ENCODE data around the gene DLEC1.

DLEC1 gene

DNA sequence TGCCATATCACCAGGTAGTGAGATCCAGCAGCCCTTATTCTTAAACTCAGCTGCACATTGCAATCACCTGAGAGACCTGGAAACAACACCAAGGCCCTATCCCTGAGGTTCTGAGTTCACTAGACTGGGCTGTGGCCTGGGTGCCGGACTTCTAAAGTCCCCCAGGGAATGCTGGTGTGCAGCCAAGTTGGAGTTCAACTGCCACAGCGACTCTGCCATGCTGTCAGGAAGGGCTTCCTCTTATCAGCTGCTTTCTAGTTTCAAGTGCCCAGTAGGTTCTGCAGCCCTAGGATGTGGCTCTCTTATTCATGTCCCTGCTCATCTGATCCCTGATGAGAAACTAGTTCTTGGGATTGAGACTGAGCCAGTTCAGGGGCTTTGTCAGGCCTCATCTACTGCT is 50.2 kb downstream of the DLEC1 start:
- H3K4me3 ChIP-seq (ENCODE audit: control insufficient read depth, low read depth, low read length) = no peak overlapping the region
- TF ChIP-seq CTCF (IDR thresholded peaks at IDR 0.05; ENCODE audit: control insufficient read depth, insufficient read depth, low read depth, low read length, missing control alignments) = no peak
- DNase-seq (ENCODE audit: low read depth) = no peak

DNA sequence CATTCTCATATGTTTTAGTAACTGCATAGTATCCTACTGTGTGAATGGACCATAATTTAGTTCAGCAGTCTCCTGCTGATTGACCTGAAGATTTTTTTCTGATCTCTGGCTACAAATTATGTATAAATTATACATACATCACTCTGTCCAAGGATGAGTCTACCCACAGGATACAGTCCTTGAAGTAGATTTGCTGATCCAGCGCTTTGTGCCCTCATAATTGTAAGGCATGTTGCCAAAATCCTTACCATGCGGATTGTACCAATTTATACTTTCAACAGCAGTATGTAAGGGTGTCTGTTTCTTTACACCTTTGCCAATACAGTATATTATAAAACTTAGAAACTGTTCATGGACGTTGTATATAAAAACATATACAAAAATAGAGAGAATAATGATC is 51.4 kb downstream of the DLEC1 start:
- H3K4me3 ChIP-seq (ENCODE audit: control insufficient read depth, low read depth, low read length) = no peak overlapping the region
- TF ChIP-seq CTCF (IDR thresholded peaks at IDR 0.05; ENCODE audit: control insufficient read depth, insufficient read depth, low read depth, low read length, missing control alignments) = no peak
- no peak for DNase-seq (ENCODE audit: low read depth)

DNA sequence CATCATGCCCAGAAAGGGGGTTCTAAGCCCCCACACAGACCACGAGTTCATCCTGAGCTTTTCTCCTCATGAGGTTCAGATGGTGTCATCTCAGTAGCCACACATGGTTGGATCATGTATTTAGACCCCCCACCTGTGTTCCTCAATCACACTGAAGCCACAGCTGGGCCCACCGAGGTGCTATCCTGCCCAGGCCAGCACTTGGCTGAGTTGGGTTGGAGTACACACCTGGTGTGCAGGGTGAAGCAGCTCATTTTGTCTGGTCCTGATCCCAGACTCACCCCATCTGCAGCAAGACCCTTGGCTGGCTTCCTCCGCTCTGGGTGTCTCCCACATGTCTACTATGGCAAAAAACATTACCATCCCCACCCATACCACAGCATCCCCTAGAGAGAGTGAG is 56.0 kb downstream of the DLEC1 start:
- no peak for DNase-seq (ENCODE audit: low read depth)
- TF ChIP-seq CTCF (IDR thresholded peaks at IDR 0.05; ENCODE audit: control insufficient read depth, insufficient read depth, low read depth, low read length, missing control alignments) = no peak

GRCh38 chr3:38095669-38096483 is 56.9 kb downstream of the DLEC1 start:
- H3K4me3 ChIP-seq (ENCODE audit: control insufficient read depth, low read depth, low read length) = no peak overlapping the region
- no peak for TF ChIP-seq CTCF (IDR thresholded peaks at IDR 0.05; ENCODE audit: control insufficient read depth, insufficient read depth, low read depth, low read length, missing control alignments)
- DNase-seq (ENCODE audit: low read depth) = no peak

More for the DNA sequence above, 56.0 kb downstream of the DLEC1 start:
- H3K4me3 ChIP-seq (ENCODE audit: control insufficient read depth, low read depth, low read length) = no peak overlapping the region

DNA sequence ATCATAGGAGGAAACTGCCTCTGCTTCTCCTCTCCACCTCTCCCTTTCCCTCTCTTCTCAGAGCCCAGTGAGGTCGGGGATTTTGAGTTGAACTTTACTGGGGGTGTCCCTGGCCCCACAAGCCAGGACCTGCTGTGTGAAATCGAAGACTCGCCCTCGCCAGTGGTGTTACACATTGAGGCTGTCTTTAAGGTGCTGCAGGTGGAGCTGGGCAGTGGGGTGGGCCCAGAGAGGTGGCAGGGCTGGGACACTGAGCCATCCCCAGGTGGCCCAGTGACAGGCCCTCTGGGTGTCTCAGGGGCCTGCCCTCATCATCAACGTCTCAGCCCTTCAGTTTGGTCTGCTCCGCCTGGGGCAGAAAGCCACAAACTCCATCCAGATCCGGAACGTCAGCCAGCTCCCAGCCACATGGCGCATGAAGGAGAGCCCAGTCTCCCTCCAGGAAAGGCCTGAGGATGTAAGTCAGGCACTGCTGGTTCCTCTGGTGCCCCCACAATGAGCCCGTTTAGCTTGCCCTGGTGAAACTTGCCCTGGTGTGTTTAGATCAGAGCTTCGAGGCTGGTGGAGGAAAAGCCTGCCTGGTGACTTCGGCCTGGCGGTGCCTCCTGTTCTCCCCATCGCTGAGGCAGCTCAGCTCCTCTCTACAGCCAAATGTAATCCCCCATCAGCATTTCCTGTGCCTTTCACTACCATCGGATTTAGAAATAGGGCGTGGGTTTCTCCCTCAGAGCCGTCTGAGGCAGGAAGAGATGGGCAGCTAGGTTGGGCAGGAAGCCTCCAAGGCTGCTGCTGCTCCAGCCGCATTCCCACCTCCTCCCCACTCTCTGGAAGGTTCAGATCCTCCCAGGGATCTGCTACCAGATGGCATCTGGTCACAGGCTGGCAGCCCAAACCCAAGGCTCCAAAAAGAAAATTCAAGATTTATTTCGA is 58.7 kb downstream of the DLEC1 start:
- DNase-seq (ENCODE audit: low read depth) = no peak

More for the DNA sequence above, 58.7 kb downstream of the DLEC1 start:
- TF ChIP-seq CTCF (IDR thresholded peaks at IDR 0.05; ENCODE audit: control insufficient read depth, insufficient read depth, low read depth, low read length, missing control alignments) = no peak
- no peak overlapping the region for H3K4me3 ChIP-seq (ENCODE audit: control insufficient read depth, low read depth, low read length)

Data from AG09309 (cell line).